WTC11 (cell line): ENCODE measurements around the gene HIP1.

Experiments used
- AFF4 ChIP-seq: sonication (generic); formaldehyde crosslinking; IDR thresholded peaks from 2 replicates; pipeline ENCODE4 v1.8.1; 2023; ENCODE audit warnings: mild to moderate bottlenecking, missing genetic modification reagents, borderline replicate concordance
- CTCF ChIP-seq: fragments of 200-600 bp; IDR thresholded peaks from 2 replicates; pipeline ENCODE4 v1.8.0; 2022; ENCODE audit warnings: antibody characterized with exemption
- MAX ChIP-seq: sonication (generic); formaldehyde crosslinking; IDR thresholded peaks from 2 replicates; pipeline ENCODE4 v1.8.0; 2022; ENCODE audit warnings: mild to moderate bottlenecking, missing genetic modification reagents
- TCF7 ChIP-seq: sonication (generic); formaldehyde crosslinking; IDR thresholded peaks from 2 replicates; pipeline ENCODE4 v1.8.0; 2022; ENCODE audit warnings: mild to moderate bottlenecking, low read depth, missing genetic modification reagents, moderate library complexity

GRCh38 chr7:75669579-75669978 is 69.2 kb downstream of the HIP1 start:
- TF ChIP-seq CTCF = no peak
- TF ChIP-seq MAX = no peak
- no peak for TF ChIP-seq TCF7 (CRISPR knock-in tag)
- no peak for TF ChIP-seq AFF4 (CRISPR knock-in tag)
